CD14-positive monocyte (primary cell): Measurements from ENCODE around the gene PPM1H. TPM values are rescaled to one million over a fixed set of nuclear protein-coding genes. Genes with fewer than 3 reads are reported as not detected.
A peak's percentile ranks its signal among the peaks of the same experiment; 100 is the strongest.

Source experiments
- DNase-seq, 3 donors: peaks; one replicate each; pipeline ENCODE4 v3.0.0-alpha.2; 2011 to 2022
- H2AFZ ChIP-seq: 2 replicates; pipeline ENCODE4 v1.6.0; 2012; ENCODE audit warnings: mild to moderate bottlenecking, low read depth, low read length, inconsistent platforms; ENCODE audit not compliant: insufficient read depth, poor library complexity, severe bottlenecking
- H3K27ac ChIP-seq, 2 donors: 1 replicate in 1 of 2; 2 replicates in 1 of 2; pipeline ENCODE4 v1.5.1; 2012 to 2013; ENCODE audit warnings: low read length in 2 of 2, control low read depth in 1 of 2, inconsistent platforms in 1 of 2, low read depth in 1 of 2, mild to moderate bottlenecking in 1 of 2
- H3K27me3 ChIP-seq, 2 donors: one replicate each; pipeline versions ENCODE4 v1.6.0 to v1.6.1; 2011 to 2013; ENCODE audit warnings: low read length in 2 of 2; ENCODE audit not compliant: control insufficient read depth in 2 of 2, insufficient read depth in 2 of 2
- H3K36me3 ChIP-seq, 2 donors: replicated peaks in 1 of 2; 1 replicate in 1 of 2; 2 replicates in 1 of 2; pipeline versions ENCODE4 v1.5.1 to v1.6.1; 2012 to 2013; ENCODE audit warnings: low read length in 2 of 2, control low read depth in 1 of 2, inconsistent platforms in 1 of 2, mild to moderate bottlenecking in 1 of 2; ENCODE audit not compliant: insufficient read depth in 2 of 2, control insufficient read depth in 1 of 2
- H3K4me1 ChIP-seq, 2 donors: 1 replicate in 1 of 2; 2 replicates in 1 of 2; pipeline versions ENCODE4 v1.5.1 to v1.6.1; 2012 to 2013; ENCODE audit warnings: low read length in 2 of 2, control low read depth in 1 of 2, inconsistent platforms in 1 of 2, mild to moderate bottlenecking in 1 of 2, moderate library complexity in 1 of 2; ENCODE audit not compliant: insufficient read depth in 2 of 2, control insufficient read depth in 1 of 2
- H3K4me2 ChIP-seq: replicated peaks from 2 replicates; pipeline ENCODE3; 2012; ENCODE audit warnings: low read length, moderate library complexity, mild to moderate bottlenecking; ENCODE audit not compliant: poor library complexity, severe bottlenecking; ENCODE audit errors: extremely low read depth
- H3K4me3 ChIP-seq, 3 experiments: fragments of 200-600 bp in 1 of 3; sonication (generic) in 1 of 3; replicated peaks in 1 of 3; 1 replicate in 2 of 3; 2 replicates in 1 of 3; pipeline ENCODE4 v1.5.1; 2011 to 2013; ENCODE audit warnings: low read length in 3 of 3, mild to moderate bottlenecking in 3 of 3, control low read depth in 2 of 3, low read depth in 2 of 3, inconsistent platforms in 1 of 3, moderate library complexity in 1 of 3
- H3K79me2 ChIP-seq: 2 replicates; pipeline ENCODE4 v1.6.0; 2012; ENCODE audit warnings: mild to moderate bottlenecking, control low read depth, inconsistent platforms, low read length, moderate library complexity; ENCODE audit not compliant: insufficient read depth
- H3K9ac ChIP-seq: 2 replicates; pipeline ENCODE4 v1.6.0; 2017; ENCODE audit warnings: low read length, mild to moderate bottlenecking; ENCODE audit not compliant: insufficient read depth, poor library complexity, severe bottlenecking
- H3K9me3 ChIP-seq, 2 donors: replicated peaks in 1 of 2; 1 replicate in 1 of 2; 2 replicates in 1 of 2; pipeline versions ENCODE4 v1.5.1 to v1.6.1; 2012 to 2013; ENCODE audit warnings: low read length in 2 of 2, control low read depth in 1 of 2; ENCODE audit not compliant: control insufficient read depth in 1 of 2, insufficient read depth in 1 of 2
- H4K20me1 ChIP-seq: 2 replicates; pipeline ENCODE4 v1.6.0; 2012; ENCODE audit warnings: mild to moderate bottlenecking, low read length, control low read depth, moderate library complexity; ENCODE audit not compliant: insufficient read depth
- H3K27ac Mint-ChIP-seq, 7 donors: one replicate each; pipeline ENCODE4 v1.8.0; 2020; ENCODE audit warnings: mild to moderate bottlenecking in 7 of 7, mixed read lengths in 7 of 7, moderate library complexity in 6 of 7, inconsistent platforms in 2 of 7
- H3K27me3 Mint-ChIP-seq, 3 donors: one replicate each; pipeline ENCODE4 v1.8.0; 2021 to 2022; ENCODE audit warnings: low read depth in 3 of 3, mild to moderate bottlenecking in 3 of 3, mixed read lengths in 3 of 3, moderate library complexity in 3 of 3, inconsistent platforms in 1 of 3
- H3K36me3 Mint-ChIP-seq, 2 donors: one replicate each; pipeline ENCODE4 v1.8.0; 2020; ENCODE audit warnings: mixed read lengths in 2 of 2, inconsistent platforms in 1 of 2, mild to moderate bottlenecking in 1 of 2
- H3K4me1 Mint-ChIP-seq: one replicate; pipeline ENCODE4 v1.8.0; 2020; ENCODE audit warnings: mild to moderate bottlenecking, mixed read lengths
- H3K4me3 Mint-ChIP-seq, 2 donors: one replicate each; pipeline ENCODE4 v1.8.0; 2020; ENCODE audit warnings: mild to moderate bottlenecking in 2 of 2, mixed read lengths in 2 of 2, moderate library complexity in 1 of 2
- H3K9me3 Mint-ChIP-seq, 7 donors: one replicate each; pipeline ENCODE4 v1.8.0; 2020 to 2022; ENCODE audit warnings: mixed read lengths in 7 of 7, mild to moderate bottlenecking in 6 of 7, moderate library complexity in 6 of 7, inconsistent platforms in 2 of 7
- WGBS: methylation state at CpG from one replicate; pipeline ENCODE4 v1.1.5; 2013; ENCODE audit warnings: missing lambda C conversion rate; ENCODE audit not compliant: insufficient coverage; 5-methylcytosine and 5-hydroxymethylcytosine counted together
- intact Hi-C, 2 donors: fragments of 100-400 bp; cut with micrococcal nuclease; formaldehyde crosslinking; loops; one replicate each; pipeline versions ENCODE4 v1.15.0 to v1.15.1; 2023
- polyA plus RNA-seq, 3 donors: library from polyadenylated mRNA; depleted of rRNA in 1 of 3; unstranded in 2 of 3; stranded (reverse) in 1 of 3; fragments of 300-500 nt in 2 of 3; fragments of >200 nt in 1 of 3; fragmentation: Illumina TruSeq in 2 of 3; gene quantifications; 1 replicate in 2 of 3; 2 replicates in 1 of 3; pipeline ENCODE4 v1.2.3, GENCODE V29; 2012 to 2021
- TF ChIP-seq, protein P1 (sequence below): fragments of 200-600 bp; IDR thresholded peaks from one replicate; pipeline ENCODE4 v1.8.0; 2022; ENCODE audit warnings: antibody characterized with exemption, mild to moderate bottlenecking

Gene PPM1H
- polyA plus RNA-seq, 3 donors: 1.5 to 2.8 (median 1.9) TPM

GRCh38 chr12:62707939-62708338 lies 227.0 kb downstream of the PPM1H start:
- H3K4me1 Mint-ChIP-seq: peaks cover 64% of the 10 kb centered on the region
- no peak overlapping the region for H3K9ac ChIP-seq
- H3K27ac Mint-ChIP-seq: peak overlapping the region in 1 of 7 donors; percentile 15
- H3K27me3 ChIP-seq: no peaks in the 10 kb centered on the region
- no peaks in the 10 kb centered on the region for H3K9me3 Mint-ChIP-seq
- H3K4me3 Mint-ChIP-seq: no peak overlapping the region
- H4K20me1 ChIP-seq: no peaks in the 10 kb centered on the region
- H3K27ac ChIP-seq: no peak overlapping the region
- H3K79me2 ChIP-seq: no peaks in the 10 kb centered on the region
- H3K4me2 ChIP-seq: no peak overlapping the region
- DNase-seq: no peak
- no peak overlapping the region for H2AFZ ChIP-seq
- peaks cover 0 to 4% of the 10 kb centered on the region in 2 donors for H3K36me3 Mint-ChIP-seq
- H3K4me1 ChIP-seq: peaks cover 24 to 30% of the 10 kb centered on the region in 2 donors
- WGBS: no CpG with 5 or more reads among the region's 2 CpGs
- TF ChIP-seq, protein P1, sequence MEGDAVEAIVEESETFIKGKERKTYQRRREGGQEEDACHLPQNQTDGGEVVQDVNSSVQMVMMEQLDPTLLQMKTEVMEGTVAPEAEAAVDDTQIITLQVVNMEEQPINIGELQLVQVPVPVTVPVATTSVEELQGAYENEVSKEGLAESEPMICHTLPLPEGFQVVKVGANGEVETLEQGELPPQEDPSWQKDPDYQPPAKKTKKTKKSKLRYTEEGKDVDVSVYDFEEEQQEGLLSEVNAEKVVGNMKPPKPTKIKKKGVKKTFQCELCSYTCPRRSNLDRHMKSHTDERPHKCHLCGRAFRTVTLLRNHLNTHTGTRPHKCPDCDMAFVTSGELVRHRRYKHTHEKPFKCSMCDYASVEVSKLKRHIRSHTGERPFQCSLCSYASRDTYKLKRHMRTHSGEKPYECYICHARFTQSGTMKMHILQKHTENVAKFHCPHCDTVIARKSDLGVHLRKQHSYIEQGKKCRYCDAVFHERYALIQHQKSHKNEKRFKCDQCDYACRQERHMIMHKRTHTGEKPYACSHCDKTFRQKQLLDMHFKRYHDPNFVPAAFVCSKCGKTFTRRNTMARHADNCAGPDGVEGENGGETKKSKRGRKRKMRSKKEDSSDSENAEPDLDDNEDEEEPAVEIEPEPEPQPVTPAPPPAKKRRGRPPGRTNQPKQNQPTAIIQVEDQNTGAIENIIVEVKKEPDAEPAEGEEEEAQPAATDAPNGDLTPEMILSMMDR: no peak
- no peaks in the 10 kb centered on the region for H3K27me3 Mint-ChIP-seq
- no peak overlapping the region for H3K4me3 ChIP-seq
- H3K9me3 ChIP-seq: no peaks in the 10 kb centered on the region
- no peaks in the 10 kb centered on the region for H3K36me3 ChIP-seq
- intact Hi-C loops: no loop called here

DNA sequence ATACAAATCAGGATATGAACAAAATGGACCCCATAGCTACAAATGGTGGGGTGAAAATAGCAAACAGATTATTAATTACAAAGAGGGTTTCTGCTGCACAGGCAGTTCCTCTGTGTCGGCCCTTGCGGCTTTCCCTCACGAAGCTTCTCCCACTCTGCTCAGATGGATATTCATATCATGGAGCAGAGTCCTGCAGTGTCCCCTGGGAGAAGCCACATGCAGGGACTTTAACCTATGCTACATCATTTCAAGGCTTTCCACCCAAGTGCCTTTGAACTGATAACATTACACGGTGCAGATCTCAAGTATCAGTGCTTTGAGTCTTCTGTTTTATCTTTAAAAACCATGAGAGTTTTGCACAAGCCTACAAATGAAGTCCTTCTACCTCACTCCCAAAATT lies 229.1 kb downstream of the PPM1H start:
- Mint-ChIP-seq H3K4me3 (no peak overlapping the region), H3K4me1 (peaks cover 68% of the 10 kb centered on the region), H3K27me3 (no peaks in the 10 kb centered on the region), H3K27ac (no peak overlapping the region), H3K9me3 (peaks cover 0 to 2% (median 0%) of the 10 kb centered on the region in 7 donors), H3K36me3 (peaks cover 0 to 4% of the 10 kb centered on the region in 2 donors)
- H2AFZ ChIP-seq: no peak overlapping the region
- H3K27ac ChIP-seq: no peak overlapping the region
- H3K9me3 ChIP-seq: no peaks in the 10 kb centered on the region
- WGBS: 86% methylated on average over 3 of the region's 4 CpGs
- H3K79me2 ChIP-seq: no peaks in the 10 kb centered on the region
- no peak overlapping the region for H3K4me2 ChIP-seq
- TF ChIP-seq, protein P1: no peak
- no peak overlapping the region for H3K9ac ChIP-seq
- H3K4me3 ChIP-seq: no peak overlapping the region
- intact Hi-C loops: no loop called here
- H3K4me1 ChIP-seq: peaks cover 35 to 39% of the 10 kb centered on the region in 2 donors
- H3K27me3 ChIP-seq: no peaks in the 10 kb centered on the region
- H4K20me1 ChIP-seq: no peaks in the 10 kb centered on the region
- DNase-seq: no peak
- no peaks in the 10 kb centered on the region for H3K36me3 ChIP-seq
